ENCODE data around the gene GRIPAP1.

- TF ChIP-seq CTCF (conservative IDR thresholded peaks at IDR 0.05) (no peak), ZFX (IDR thresholded peaks at IDR 0.05) (no peak)
These were observed 35.1 kb downstream of the GRIPAP1 start for GRCh38 chrX:48966796-48967579.

Data from C4-2B (cell line).